ENCODE results near the gene FGF22. TPM values are rescaled to one million over a fixed set of nuclear protein-coding genes. Genes with fewer than 3 reads are reported as not detected.
"Not testable (repeated sequence)": the region's sequence is repeated elsewhere in the genome, so short reads cannot be mapped to it uniquely, and the experiment has no call there.

Gene FGF22
- 0.24 TPM for total RNA-seq (ENCODE audit: insufficient read depth, low replicate concordance)

DNA sequence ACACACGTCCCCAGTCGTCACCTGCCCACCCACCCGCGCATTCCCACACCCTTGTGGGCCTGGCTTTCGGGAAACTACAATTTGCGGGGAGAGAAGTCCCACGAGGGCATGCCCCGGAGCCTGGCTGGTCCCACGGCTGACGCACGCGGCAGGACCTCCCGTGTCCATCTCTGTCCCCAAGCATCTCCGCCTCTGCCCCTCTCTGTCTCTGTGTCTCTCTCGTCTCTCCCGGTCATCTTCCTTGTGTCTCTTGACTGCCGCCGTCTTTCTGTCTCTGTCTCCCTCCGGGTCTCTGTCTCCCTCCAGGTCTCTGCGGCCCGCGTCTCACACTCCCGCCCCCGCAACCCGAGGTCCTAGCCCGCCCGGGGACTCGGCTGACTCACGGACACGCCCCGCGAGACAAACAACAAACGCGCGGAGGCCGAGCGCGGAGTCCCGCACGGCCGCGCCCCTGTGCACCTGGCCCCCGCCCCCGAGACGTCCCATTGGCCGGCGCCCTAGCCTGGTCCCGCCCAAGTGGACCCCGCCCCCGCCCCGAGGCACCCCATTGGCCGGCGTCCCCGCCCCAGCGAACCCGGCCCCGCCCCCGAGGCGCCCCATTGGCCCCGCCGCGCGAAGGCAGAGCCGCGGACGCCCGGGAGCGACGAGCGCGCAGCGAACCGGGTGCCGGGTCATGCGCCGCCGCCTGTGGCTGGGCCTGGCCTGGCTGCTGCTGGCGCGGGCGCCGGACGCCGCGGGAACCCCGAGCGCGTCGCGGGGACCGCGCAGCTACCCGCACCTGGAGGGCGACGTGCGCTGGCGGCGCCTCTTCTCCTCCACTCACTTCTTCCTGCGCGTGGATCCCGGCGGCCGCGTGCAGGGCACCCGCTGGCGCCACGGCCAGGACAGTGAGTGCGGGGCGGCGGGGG is at the start of gene FGF22:
Gene FGF22 (plus strand): TSS at position 627 of the 908 bp plus-strand sequence. CDS start 47 bp downstream, at position 674.
- DNase-seq (ENCODE audit: low spot score), result peak; percentile 79

GRCh38 chr19:590396-590745 is 49.3 kb upstream of the FGF22 start:
- DNase-seq (ENCODE audit: low spot score), result no peak

GRCh38 chr19:590750-591098 is 49.0 kb upstream of the FGF22 start:
- no peak for DNase-seq (ENCODE audit: low spot score)

DNA sequence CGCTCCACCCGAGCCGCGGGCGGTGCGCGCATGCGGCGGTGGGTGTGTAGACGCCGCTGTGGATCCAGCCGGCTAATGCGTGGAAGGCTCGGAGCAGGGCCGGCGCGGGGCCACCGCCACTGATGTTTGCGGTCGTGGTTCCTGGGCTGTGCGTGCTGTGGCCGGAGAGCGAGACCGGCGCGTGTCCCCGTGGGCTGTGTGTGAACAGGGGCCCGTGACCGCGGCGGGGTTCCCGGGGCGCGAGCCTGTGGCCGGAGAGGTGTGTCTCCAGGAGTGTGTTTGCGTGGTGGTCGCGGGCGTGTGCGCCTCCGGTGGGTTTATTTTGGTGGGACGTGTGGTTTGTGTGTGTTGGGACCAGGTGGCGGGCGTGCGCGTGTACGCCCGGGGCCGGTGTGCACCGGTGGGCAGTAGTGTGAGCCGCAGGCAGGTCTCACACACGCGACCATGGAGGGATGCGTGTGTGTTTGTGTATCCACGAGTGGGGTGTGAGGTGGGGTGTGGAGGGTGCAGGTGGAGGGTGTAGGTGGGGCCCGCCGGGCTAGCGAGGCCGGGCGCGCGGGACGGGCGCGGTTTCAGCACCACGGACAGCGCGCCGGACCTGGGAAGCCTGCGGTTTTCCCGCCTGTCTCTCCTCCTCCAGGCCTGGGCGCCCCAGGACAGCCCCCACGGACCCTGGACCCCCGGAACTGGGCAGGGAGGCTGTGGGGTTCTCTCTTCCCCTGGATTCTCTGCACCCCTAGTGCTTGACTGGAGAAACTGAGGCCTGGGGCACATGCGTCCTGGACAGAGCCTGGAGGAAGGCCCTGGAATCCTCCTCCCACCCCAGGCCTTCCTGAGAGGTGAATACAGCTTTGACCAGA is 48.4 kb upstream of the FGF22 start:
- no peak for DNase-seq (ENCODE audit: low spot score)

DNA sequence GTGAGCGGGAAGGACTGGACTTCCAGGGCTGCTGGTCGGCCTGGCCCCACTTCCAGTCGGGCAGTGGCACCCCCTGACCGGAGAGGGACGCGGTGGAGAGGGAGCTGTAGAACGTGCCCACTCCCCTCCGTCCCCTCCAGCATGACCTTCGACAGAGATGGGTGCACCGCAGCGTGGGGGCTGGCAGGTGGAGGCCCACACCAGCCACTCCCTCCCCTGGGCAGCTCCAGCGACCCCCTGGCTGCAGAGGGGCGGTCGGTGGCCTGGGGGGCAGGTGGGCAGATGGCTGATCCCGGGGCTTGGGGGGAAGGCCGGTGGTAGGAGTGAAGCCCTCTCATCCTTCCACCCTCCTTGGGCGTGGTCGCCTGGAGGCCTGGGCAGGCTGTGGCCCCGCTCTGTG is 47.6 kb upstream of the FGF22 start:
- DNase-seq (ENCODE audit: low spot score), result no peak

DNA sequence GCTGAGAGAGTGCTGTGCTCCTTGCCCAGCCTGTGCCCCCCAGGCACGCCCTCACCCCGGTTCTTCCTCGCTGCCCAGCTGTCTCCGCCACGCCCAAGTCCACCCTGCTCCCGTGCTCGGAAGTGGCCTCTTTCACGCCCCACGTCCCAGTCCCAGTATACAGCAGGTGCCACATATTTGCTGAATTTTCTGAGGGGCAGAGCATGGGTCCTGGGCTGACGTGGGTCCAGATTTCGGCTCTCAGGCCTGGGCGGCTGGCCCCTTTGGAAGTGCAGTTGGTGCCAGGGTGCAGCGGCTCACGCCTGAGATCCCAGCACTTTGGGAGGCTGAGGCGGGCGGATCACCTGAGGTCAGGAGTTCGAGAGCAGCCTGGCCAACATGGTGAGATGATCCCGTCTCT is 46.6 kb upstream of the FGF22 start:
- no peak for DNase-seq (ENCODE audit: low spot score)

- no peak for DNase-seq (ENCODE audit: low spot score)
These were observed 46.2 kb upstream of the FGF22 start for GRCh38 chr19:593505-593904.

DNA sequence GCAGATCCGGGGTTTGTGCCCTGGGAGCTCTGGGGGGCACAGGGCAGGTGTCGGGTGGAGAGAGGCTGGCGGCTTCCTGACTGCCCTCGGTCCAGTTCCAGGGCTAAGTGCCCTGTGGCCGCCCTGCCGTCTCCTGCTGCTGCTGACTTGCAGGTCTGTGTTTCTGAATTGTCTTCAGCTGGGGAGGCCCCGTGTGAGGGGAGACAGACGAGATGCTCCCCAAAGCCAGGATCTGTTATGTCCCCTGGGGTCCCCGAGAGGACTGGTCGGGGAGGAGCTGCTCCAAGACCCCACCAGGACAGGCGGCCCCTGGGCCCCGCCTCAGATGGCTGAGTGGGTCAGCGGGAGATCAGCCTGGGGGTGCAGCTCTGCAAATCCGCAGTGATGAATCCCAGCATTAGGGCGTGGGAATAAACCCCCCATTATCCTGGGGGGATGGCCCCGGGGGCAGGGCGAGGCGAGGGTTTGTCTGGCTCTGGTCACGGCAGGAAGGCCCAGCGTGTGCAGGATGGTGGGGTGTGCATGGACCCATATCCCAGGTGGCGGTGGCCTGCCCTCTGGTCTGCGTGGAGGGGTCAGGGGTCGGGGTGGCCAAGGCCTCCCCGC is 45.3 kb upstream of the FGF22 start:
- no peak for DNase-seq (ENCODE audit: low spot score)

- no peak for DNase-seq (ENCODE audit: low spot score)
These were observed 44.1 kb upstream of the FGF22 start for GRCh38 chr19:595326-596262.

DNA sequence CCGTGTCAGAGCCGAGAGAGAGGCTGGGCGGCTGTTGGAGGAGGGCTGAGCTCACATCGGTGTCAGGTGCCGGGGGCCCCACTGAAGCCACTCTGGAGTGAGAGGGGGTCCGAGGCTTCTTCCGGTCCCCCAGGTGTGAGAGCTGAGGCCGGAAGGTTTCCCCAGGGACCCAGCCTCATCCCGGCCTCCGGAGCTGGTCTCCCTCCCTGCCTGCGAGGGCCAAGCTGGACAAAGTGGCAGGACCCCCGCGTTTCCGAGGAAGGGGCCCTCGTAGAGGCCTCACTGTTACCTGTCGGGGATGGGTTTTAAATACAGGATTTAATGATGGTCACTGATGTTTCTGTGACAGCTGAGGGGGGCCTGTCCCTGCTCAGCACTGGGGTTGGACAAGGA is 43.4 kb upstream of the FGF22 start:
- no peak for DNase-seq (ENCODE audit: low spot score)

DNA sequence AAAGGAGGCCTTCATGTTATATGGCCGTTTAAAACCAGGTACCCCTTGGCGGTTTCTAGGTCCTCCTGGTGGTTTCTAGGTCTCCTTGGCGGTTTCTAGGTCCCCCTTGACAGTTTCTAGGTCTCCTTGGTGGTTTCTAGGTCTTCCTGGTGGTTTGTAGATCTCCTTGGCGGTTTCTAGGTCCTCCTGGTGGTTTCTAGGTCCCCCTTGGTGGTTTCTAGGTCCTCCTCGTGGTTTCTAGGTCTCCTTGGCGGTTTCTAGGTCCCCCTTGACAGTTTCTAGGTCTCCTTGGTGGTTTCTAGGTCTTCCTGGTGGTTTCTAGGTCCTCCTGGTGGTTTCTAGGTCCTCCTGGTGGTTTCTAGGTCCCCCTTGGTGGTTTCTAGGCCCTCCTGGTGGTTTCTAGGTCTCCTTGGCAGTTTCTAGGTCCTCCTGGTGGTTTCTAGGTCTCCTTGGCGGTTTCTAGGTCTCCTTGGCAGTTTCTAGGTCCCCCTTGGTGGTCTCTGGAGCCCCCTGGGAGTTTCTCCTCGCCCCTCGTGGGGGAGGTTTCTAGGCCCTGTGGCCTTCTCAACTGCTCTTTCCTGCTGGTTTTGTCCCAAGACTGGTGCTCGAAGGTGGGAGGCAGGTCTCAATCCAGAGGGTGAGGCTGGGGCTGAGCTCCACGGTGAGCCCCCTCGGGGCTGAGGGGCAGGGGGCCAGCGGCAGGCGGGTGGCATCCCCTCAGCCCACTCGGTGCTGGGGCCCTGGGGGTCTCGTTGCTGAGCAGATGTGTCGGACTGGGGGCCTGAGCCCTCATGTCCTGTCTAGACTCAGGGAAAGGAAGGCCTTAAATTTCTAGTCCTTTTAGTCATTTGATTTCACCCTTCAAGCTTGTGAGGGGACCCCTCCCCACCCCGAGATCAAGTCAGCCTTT is 42.0 kb upstream of the FGF22 start:
- no peak for DNase-seq (ENCODE audit: low spot score)

DNA sequence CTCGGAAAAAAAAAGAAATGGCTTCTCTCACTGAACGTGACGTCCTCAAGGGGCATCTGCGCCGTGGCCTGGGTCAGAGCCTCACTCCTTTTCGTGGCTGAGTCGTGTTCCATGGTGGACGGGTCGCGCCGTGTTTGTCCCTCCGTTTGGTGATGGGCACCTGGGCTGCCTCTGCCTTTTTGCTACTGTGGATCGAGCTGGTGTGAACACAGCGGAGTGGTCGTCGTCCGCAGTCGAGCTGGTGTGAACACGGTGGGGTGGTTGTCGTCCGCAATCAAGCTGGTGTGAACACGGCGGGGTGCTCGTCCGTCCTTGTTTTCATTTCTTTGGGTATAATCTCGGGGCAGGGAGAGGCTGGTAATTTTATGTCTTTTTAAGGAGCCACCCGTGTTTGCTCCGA is 38.4 kb upstream of the FGF22 start:
- DNase-seq (ENCODE audit: low spot score), result no peak

DNA sequence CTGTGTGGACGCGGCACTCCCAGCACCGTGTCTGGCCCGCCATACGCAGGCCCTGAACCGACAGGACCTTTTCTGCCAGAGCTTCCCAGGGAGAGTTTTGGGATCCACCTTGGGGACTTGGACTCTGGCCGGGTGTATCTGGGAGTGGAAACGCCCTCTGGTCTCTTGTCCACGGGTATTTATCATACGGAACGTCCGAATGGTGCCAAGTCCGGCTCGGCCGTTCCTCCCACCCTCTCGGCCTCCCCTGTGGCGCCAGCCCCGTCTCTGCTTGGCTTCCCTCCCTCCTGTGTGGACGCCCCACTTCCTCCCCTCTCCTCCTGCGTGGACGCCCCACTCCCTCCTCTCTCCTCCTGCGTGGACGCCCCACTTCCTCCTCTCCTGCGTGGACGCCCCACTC is 37.9 kb upstream of the FGF22 start:
- DNase-seq (ENCODE audit: low spot score), result no peak

DNA sequence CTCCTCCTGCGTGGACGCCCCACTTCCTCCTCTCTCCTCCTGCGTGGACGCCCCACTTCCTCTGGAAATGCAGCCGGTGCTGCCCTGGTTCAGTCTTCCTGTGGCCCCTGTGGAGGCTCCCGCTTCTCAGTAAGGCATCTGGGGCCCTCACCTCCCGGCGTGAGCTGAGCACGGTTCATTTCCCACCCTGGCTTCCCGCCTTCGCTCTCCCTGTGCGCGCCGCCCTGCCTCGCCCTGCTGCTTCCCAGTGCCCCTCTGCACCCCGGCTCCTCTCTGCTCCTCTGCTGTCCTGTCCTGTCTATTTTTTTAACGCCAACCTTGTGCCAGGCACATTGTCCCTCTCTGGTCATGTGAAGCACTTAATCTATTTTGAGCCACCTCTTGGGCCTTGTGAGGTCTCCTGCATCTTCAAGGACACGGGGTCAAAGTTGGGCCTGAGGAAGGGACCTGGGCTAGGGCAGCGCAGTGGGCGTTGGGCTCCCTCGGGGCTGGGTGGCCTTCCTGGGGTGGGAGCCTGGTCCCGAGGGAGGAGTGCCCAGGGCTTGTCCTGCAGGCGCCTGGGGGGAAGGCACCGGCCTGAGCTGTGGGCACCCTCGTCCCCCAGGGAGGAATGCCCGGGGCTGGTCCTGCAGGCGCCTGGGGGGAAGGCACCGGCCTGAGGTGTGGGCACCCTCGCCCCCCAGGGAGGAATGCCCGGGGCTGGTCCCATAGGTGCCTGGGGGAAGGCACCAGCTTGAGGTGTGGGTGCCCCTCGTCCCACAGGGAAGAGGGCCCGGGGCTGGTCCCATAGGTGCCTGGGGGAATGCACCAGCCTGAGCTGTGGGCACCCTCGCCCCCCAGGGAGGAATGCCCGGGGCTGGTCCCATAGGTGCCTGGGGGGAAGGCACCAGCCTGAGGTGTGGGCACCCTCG is 37.0 kb upstream of the FGF22 start:
- no peak for DNase-seq (ENCODE audit: low spot score)

DNA sequence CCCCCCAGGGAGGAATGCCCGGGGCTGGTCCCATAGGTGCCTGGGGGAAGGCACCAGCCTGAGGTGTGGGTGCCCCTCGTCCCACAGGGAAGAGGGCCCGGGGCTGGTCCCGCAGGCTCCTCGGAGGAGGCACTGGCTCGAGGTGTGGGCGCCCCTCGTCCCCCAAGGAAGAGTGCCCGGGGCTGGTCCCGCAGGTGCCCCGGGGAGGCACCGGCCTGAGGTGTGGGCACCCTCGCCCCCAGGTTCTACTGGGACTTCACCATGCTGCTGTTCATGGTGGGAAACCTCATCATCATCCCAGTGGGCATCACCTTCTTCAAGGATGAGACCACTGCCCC is 36.4 kb upstream of the FGF22 start:
- not testable (repeated sequence) for DNase-seq (ENCODE audit: low spot score)

DNA sequence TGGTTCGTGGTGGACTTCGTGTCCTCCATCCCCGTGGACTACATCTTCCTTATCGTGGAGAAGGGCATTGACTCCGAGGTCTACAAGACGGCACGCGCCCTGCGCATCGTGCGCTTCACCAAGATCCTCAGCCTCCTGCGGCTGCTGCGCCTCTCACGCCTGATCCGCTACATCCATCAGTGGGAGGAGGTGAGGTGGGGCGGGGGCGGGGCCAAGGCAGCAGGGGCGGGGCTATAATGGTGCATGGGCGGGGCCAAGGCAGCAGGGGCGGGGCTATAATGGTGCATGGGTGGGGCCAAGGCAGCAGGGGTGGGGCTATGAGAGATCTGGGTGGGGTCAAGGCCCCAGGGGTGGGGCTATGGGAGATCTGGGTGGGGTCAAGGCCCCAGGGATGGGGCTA is 35.9 kb upstream of the FGF22 start:
- DNase-seq (ENCODE audit: low spot score), result not testable (repeated sequence)

DNA sequence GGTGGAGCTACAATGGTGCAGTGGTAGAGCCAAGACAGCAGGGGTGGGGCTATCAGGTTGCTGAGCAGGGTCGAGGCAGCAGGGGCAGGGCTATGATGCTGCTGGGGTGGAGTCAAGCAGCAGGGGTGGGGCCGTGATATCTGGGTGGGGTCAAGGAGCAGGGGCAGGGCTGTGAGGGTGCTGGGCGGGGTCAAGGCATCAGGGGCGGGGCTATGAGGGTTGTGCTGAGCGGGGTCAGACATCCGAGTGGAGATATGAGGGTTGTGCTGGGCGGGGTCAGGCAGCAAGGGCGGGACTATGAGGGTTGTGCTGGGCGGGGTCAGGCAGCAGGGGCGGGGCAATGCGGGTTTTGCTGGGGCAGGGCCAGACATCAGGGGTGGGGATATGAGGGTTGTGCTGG is 35.3 kb upstream of the FGF22 start:
- no peak for DNase-seq (ENCODE audit: low spot score)

- not testable (repeated sequence) for DNase-seq (ENCODE audit: low spot score)
These were observed 34.4 kb upstream of the FGF22 start for GRCh38 chr19:605061-605971.
